COR-L47 (cell line): Measurements from ENCODE around the gene EMID1.

ENCODE experiments used
- DNase-seq: peaks from one replicate; lab custom pipeline; 2025; lab: John Stamatoyannopoulos, UW

EMID1 gene

GRCh38 chr22:29298641-29299040 lies 92.9 kb downstream of the EMID1 start:
- DNase-seq, result no peak

GRCh38 chr22:29299136-29299900 lies 93.6 kb downstream of the EMID1 start:
- DNase-seq, result no peak

- no peak for DNase-seq
These were observed 94.7 kb downstream of the EMID1 start for GRCh38 chr22:29300467-29300806.

GRCh38 chr22:29300807-29301601 lies 95.3 kb downstream of the EMID1 start:
- no peak for DNase-seq

GRCh38 chr22:29301716-29302401 lies 96.2 kb downstream of the EMID1 start:
- no peak for DNase-seq

- no peak for DNase-seq
These were observed 96.6 kb downstream of the EMID1 start for GRCh38 chr22:29302402-29302680.

GRCh38 chr22:29302681-29303465 lies 97.2 kb downstream of the EMID1 start:
- no peak for DNase-seq

- no peak for DNase-seq
These were observed 100.1 kb downstream of the EMID1 start for GRCh38 chr22:29305836-29306174.

GRCh38 chr22:29306175-29306834 lies 100.6 kb downstream of the EMID1 start, which contains the start of gene GAS2L1:
Gene GAS2L1 (plus strand): TSS chr22:29306650. CDS start chr22:29308106, 1,456 bp downstream.
- peak; percentile 68 for DNase-seq

- peak; percentile 52 for DNase-seq
These were observed 101.3 kb downstream of the EMID1 start for GRCh38 chr22:29306835-29307595.

GRCh38 chr22:29307596-29308147 lies 102.0 kb downstream of the EMID1 start:
- DNase-seq, result no peak

GRCh38 chr22:29308148-29308790 lies 102.6 kb downstream of the EMID1 start:
- DNase-seq, result no peak

GRCh38 chr22:29308791-29309262 lies 103.1 kb downstream of the EMID1 start:
- DNase-seq, result no peak
